WTC11 (cell line): ENCODE data around the gene ATP5F1D.

Experiments used
- CTCF ChIP-seq: fragments of 200-600 bp; IDR thresholded peaks from 2 replicates; pipeline ENCODE4 v1.8.0; 2022; ENCODE audit warnings: antibody characterized with exemption
- ELF4 ChIP-seq: sonication (generic); formaldehyde crosslinking; IDR thresholded peaks from 2 replicates; pipeline ENCODE4 v1.8.1; 2022; ENCODE audit warnings: low read depth, mild to moderate bottlenecking, moderate library complexity, missing genetic modification reagents
- GABPB1 ChIP-seq: sonication (generic); formaldehyde crosslinking; IDR thresholded peaks from 2 replicates; pipeline ENCODE4 v1.8.1; 2023; ENCODE audit warnings: mild to moderate bottlenecking, missing genetic modification reagents
- MYBL2 ChIP-seq: sonication (generic); formaldehyde crosslinking; IDR thresholded peaks from 2 replicates; pipeline ENCODE4 v1.8.1; 2023; ENCODE audit warnings: mild to moderate bottlenecking, moderate library complexity, missing genetic modification reagents
- SP1 ChIP-seq: sonication (generic); formaldehyde crosslinking; conservative IDR thresholded peaks from 2 replicates; pipeline ENCODE4 v1.8.1; 2022; ENCODE audit warnings: missing genetic modification reagents
- ZNF138 ChIP-seq: sonication (generic); formaldehyde crosslinking; conservative IDR thresholded peaks from 2 replicates; pipeline ENCODE4 v1.8.1; 2022; ENCODE audit warnings: mild to moderate bottlenecking, moderate library complexity, missing genetic modification reagents
- ZNF232 ChIP-seq: sonication (generic); formaldehyde crosslinking; IDR thresholded peaks from 2 replicates; pipeline ENCODE4 v1.8.0; 2022; ENCODE audit warnings: mild to moderate bottlenecking, missing genetic modification reagents
- TF ChIP-seq, protein P1 (sequence below): sonication (generic); formaldehyde crosslinking; IDR thresholded peaks from 2 replicates; pipeline ENCODE4 v1.8.0; 2022; ENCODE audit warnings: missing genetic modification reagents
- TF ChIP-seq, protein P2 (sequence below): sonication (generic); formaldehyde crosslinking; IDR thresholded peaks from 2 replicates; pipeline ENCODE4 v1.8.0; 2022; ENCODE audit warnings: mild to moderate bottlenecking, missing genetic modification reagents

- TF ChIP-seq CTCF = no peak
- no peak for TF ChIP-seq MYBL2
- TF ChIP-seq ZNF232 = no peak
- TF ChIP-seq, protein P1, sequence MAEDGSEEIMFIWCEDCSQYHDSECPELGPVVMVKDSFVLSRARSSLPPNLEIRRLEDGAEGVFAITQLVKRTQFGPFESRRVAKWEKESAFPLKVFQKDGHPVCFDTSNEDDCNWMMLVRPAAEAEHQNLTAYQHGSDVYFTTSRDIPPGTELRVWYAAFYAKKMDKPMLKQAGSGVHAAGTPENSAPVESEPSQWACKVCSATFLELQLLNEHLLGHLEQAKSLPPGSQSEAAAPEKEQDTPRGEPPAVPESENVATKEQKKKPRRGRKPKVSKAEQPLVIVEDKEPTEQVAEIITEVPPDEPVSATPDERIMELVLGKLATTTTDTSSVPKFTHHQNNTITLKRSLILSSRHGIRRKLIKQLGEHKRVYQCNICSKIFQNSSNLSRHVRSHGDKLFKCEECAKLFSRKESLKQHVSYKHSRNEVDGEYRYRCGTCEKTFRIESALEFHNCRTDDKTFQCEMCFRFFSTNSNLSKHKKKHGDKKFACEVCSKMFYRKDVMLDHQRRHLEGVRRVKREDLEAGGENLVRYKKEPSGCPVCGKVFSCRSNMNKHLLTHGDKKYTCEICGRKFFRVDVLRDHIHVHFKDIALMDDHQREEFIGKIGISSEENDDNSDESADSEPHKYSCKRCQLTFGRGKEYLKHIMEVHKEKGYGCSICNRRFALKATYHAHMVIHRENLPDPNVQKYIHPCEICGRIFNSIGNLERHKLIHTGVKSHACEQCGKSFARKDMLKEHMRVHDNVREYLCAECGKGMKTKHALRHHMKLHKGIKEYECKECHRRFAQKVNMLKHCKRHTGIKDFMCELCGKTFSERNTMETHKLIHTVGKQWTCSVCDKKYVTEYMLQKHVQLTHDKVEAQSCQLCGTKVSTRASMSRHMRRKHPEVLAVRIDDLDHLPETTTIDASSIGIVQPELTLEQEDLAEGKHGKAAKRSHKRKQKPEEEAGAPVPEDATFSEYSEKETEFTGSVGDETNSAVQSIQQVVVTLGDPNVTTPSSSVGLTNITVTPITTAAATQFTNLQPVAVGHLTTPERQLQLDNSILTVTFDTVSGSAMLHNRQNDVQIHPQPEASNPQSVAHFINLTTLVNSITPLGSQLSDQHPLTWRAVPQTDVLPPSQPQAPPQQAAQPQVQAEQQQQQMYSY = no peak
- TF ChIP-seq ELF4 (CRISPR knock-in tag) = no peak
- TF ChIP-seq ZNF138 (CRISPR knock-in tag) = no peak
- no peak for TF ChIP-seq GABPB1 (CRISPR knock-in tag)
- TF ChIP-seq SP1 (CRISPR knock-in tag) = no peak
- TF ChIP-seq, protein P2, sequence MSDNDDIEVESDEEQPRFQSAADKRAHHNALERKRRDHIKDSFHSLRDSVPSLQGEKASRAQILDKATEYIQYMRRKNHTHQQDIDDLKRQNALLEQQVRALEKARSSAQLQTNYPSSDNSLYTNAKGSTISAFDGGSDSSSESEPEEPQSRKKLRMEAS (CRISPR knock-in tag) = no peak
These were observed 14.1 kb upstream of the ATP5F1D start for GRCh38 chr19:1227304-1228054.
